Fibroblast of the aortic adventitia (primary cell): Measurements from ENCODE around the gene BCS1L. TPM values are rescaled to one million over a fixed set of nuclear protein-coding genes. Genes with fewer than 3 reads are reported as not detected.

Source experiments
- DNase-seq: peaks from one replicate; pipeline ENCODE4 v3.0.0-alpha.2; 2010; ENCODE audit warnings: low read depth
- H3K4me3 ChIP-seq: 2 replicates; pipeline ENCODE4 v1.5.1; 2011; ENCODE audit warnings: low read depth, mild to moderate bottlenecking, control low read depth, low read length, moderate library complexity
- total RNA-seq: library from RNA; depleted of rRNA; stranded (reverse); fragments of >200 nt; gene quantifications from 2 replicates; pipeline ENCODE4 v1.2.3, GENCODE V29; 2012; ENCODE audit warnings: low replicate concordance
- TF ChIP-seq, protein P1 (sequence below): IDR thresholded peaks from 2 replicates; pipeline ENCODE4 v1.5.1; 2011; ENCODE audit warnings: mild to moderate bottlenecking, low read length, control low read depth, inconsistent platforms; ENCODE audit not compliant: insufficient read depth

The BCS1L gene
- total RNA-seq, 1 donor: 33.3 TPM

DNA sequence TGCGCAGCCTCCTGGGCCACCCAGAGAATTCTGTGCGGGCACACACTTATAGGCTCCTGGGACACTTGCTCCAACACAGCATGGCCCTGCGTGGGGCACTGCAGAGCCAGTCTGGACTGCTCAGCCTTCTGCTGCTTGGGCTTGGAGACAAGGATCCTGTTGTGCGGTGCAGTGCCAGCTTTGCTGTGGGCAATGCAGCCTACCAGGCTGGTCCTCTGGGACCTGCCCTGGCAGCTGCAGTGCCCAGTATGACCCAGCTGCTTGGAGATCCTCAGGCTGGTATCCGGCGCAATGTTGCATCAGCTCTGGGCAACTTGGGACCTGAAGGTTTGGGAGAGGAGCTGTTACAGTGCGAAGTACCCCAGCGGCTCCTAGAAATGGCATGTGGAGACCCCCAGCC lies 39.4 kb downstream of the BCS1L start:
- TF ChIP-seq, protein P1, sequence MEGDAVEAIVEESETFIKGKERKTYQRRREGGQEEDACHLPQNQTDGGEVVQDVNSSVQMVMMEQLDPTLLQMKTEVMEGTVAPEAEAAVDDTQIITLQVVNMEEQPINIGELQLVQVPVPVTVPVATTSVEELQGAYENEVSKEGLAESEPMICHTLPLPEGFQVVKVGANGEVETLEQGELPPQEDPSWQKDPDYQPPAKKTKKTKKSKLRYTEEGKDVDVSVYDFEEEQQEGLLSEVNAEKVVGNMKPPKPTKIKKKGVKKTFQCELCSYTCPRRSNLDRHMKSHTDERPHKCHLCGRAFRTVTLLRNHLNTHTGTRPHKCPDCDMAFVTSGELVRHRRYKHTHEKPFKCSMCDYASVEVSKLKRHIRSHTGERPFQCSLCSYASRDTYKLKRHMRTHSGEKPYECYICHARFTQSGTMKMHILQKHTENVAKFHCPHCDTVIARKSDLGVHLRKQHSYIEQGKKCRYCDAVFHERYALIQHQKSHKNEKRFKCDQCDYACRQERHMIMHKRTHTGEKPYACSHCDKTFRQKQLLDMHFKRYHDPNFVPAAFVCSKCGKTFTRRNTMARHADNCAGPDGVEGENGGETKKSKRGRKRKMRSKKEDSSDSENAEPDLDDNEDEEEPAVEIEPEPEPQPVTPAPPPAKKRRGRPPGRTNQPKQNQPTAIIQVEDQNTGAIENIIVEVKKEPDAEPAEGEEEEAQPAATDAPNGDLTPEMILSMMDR: no peak
- no peak overlapping the region for H3K4me3 ChIP-seq

GRCh38 chr2:218701806-218702205 lies 42.3 kb downstream of the BCS1L start:
- TF ChIP-seq, protein P1: no peak
- no peak overlapping the region for H3K4me3 ChIP-seq
- peak; percentile 59 for DNase-seq

More for the DNA sequence above, 39.4 kb downstream of the BCS1L start:
- DNase-seq: no peak

DNA sequence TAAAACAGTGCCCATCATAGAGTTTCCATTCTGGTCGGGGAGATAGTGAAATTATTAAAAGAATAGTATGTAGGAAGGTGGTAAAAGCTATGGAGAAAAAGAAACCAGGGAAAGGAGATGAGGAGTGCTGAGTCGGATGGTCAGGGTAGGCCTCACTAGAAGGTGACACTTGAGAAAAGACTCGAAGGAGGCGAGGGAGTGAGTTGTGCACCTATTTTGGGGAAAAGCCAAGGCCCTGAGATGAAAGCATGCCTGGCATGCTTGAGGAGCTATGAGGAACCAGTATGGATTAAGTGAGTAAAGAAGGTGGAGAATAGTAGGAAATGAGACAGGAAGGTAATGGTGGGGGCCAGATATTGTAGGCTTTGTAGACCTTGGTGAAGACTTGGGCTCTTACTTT lies 43.9 kb downstream of the BCS1L start:
- H3K4me3 ChIP-seq: no peak overlapping the region
- DNase-seq: no peak
- TF ChIP-seq, protein P1: no peak

GRCh38 chr2:218708086-218708485 lies 48.6 kb downstream of the BCS1L start:
- H3K4me3 ChIP-seq: no peak overlapping the region
- TF ChIP-seq, protein P1: no peak
- no peak for DNase-seq

- H3K4me3 ChIP-seq: no peak overlapping the region
- DNase-seq: no peak
- TF ChIP-seq, protein P1: no peak
Observed at GRCh38 chr2:218709908-218710307, 50.4 kb downstream of the BCS1L start.

DNA sequence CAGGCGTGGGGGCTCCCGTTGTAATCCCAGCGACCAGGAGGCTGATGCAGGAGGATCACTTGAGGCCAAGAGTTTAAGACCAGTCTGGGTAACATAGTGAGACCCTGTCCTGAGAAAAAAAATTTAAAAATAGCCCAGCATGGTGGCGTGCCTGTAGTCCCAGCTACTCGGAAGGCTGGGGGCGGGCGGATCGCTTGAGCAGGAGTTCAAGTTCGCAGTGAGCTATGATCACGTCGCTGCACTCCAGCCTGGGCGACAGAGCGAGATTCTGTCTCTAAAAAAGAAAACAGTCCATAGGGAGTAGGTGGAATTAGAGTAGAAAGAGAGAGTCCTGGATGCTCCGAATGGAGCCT lies 50.8 kb downstream of the BCS1L start:
- TF ChIP-seq, protein P1: no peak
- peak overlapping the region; percentile 55 for H3K4me3 ChIP-seq
- no peak for DNase-seq

DNA sequence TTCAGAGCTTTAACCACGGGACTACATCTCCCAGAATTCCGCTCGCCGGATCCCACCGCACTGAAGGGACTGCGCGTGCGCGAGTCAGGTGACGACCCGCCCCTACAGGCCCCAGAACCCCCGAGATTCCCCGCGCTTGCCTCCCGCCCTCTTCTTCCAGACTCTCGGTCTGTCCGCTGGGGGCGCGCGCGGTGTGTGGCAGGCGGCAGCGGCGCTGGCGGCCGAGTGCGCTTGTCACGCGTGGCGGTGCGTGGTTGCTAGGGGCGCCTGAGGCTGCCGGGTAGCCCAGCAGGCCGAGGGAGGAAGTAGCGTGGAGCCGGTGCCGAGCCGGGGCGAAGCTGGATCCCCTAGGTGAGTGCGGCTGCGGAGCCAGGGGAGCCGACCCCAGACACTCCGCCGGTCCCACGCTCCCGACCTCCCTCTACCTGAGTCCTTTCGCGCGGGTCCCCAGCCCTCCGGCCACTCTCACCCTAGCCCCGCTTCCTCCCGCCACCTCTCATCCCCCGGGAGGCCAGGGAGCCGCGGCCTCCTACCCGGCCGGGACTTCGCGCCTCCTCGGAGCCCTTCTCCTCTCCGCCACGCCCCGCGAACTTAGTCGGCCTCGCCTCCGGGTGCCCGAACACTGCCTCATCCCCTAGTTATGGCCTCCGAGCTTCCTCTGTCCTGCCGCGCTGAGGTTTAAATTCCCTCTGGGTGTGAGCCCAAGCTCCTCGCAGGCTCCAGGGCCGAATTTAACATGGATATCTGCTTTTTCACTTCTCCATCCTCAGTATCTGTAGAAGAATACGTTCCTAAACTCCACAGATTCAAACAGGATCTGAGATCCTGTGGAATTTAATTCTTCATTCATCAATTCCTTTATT lies 51.4 kb downstream of the BCS1L start, which contains the start of gene TTLL4:
Gene TTLL4, plus strand, starts transcription at position 149 of the 863 bp plus-strand sequence. CDS start 26,842 bp downstream, outside the sequence.
- DNase-seq: peak; percentile 95
- H3K4me3 ChIP-seq: peak within 1 kb of the TSS; percentile 90
- TF ChIP-seq, protein P1: peak; percentile 71
